H1 (cell line): ENCODE measurements around the gene SPDYC. TPM values are rescaled to one million over a fixed set of nuclear protein-coding genes. Genes with fewer than 3 reads are reported as not detected.

Experiments used
- CREB1 ChIP-seq: IDR thresholded peaks from 2 replicates; pipeline ENCODE4 v1.6.1; 2012; ENCODE audit warnings: inconsistent platforms
- RNF2 ChIP-seq: fragments of 200-900, 300-1000 bp; sonication (generic); IDR thresholded peaks from 2 replicates; pipeline ENCODE4 v1.7.1; 2016; ENCODE audit warnings: borderline replicate concordance, low read depth, mild to moderate bottlenecking, antibody characterized with exemption, low read length; ENCODE audit not compliant: poor library complexity, severe bottlenecking; ENCODE audit errors: missing control alignments
- SIN3A ChIP-seq, 2 experiments: IDR thresholded peaks in 1 of 2; conservative IDR thresholded peaks in 1 of 2; 2 replicates each; pipeline ENCODE4 v1.6.1; 2011 to 2012; ENCODE audit warnings: low read length in 2 of 2, improper control_type of control experiment in 1 of 2, low read depth in 1 of 2, mild to moderate bottlenecking in 1 of 2
- polyA plus RNA-seq, 7 experiments: library from polyadenylated mRNA; depleted of rRNA in 3 of 7; stranded (reverse) in 5 of 7; unstranded in 2 of 7; fragments of >200 nt in 5 of 7; fragments of 200-250 nt in 2 of 7; gene quantifications; 1 replicate in 5 of 7; 2 replicates in 1 of 7; 4 replicates in 1 of 7; pipeline versions ENCODE4 v1.2.1 to v1.2.3, GENCODE V29; 2011 to 2013; ENCODE audit warnings: missing spikeins in 2 of 7, mixed read lengths in 2 of 7
- total RNA-seq: library from RNA; stranded (reverse); fragmentation: NEBNext Ultra II Directional; extraction: Animal tissue kit (Norgen Biotek cat#: 25700); gene quantifications from 2 replicates; pipeline ENCODE4 v1.2.1, GENCODE V29; 2021
- TF ChIP-seq, protein P1 (sequence below), 3 experiments: IDR thresholded peaks; 1 replicate in 2 of 3; 2 replicates in 1 of 3; pipeline versions ENCODE4 v1.5.1 to v1.6.1; 2011; ENCODE audit warnings: low read length in 3 of 3, mild to moderate bottlenecking in 3 of 3, inconsistent platforms in 2 of 3, low read depth in 1 of 3, moderate library complexity in 1 of 3; ENCODE audit not compliant: insufficient read depth in 1 of 3; ENCODE audit errors: control extremely low read depth in 1 of 3

Gene SPDYC
- total and polyA plus RNA-seq, 2 of the 8 experiments (the other 6 are each of a cell fraction or from before 2014, with no cell fraction given), result 0.15 TPM; not detected in 1

DNA sequence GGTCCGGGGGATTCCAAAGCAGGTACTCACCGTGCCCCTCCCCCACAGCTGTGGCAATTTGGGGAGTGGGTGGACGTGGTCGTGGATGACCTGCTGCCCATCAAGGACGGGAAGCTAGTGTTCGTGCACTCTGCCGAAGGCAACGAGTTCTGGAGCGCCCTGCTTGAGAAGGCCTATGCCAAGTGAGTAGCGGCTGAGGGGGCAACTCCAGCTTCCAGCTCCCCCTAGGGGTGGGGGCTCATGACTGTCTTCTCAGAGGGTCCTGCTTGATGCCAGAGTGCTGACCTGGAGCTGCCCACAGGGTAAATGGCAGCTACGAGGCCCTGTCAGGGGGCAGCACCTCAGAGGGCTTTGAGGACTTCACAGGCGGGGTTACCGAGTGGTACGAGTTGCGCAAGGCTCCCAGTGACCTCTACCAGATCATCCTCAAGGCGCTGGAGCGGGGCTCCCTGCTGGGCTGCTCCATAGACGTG lies 15.9 kb downstream of the SPDYC start (continued):
- TF ChIP-seq, protein P1, sequence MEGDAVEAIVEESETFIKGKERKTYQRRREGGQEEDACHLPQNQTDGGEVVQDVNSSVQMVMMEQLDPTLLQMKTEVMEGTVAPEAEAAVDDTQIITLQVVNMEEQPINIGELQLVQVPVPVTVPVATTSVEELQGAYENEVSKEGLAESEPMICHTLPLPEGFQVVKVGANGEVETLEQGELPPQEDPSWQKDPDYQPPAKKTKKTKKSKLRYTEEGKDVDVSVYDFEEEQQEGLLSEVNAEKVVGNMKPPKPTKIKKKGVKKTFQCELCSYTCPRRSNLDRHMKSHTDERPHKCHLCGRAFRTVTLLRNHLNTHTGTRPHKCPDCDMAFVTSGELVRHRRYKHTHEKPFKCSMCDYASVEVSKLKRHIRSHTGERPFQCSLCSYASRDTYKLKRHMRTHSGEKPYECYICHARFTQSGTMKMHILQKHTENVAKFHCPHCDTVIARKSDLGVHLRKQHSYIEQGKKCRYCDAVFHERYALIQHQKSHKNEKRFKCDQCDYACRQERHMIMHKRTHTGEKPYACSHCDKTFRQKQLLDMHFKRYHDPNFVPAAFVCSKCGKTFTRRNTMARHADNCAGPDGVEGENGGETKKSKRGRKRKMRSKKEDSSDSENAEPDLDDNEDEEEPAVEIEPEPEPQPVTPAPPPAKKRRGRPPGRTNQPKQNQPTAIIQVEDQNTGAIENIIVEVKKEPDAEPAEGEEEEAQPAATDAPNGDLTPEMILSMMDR (IDR thresholded peaks at IDR 0.05; ENCODE audit: control extremely low read depth in 1 of 3, insufficient read depth in 1 of 3, low read depth in 1 of 3, low read length in 3 of 3), result peak; percentile 59 to 72 (median 63)
- 0 out of 4 replicates have a peak, but pooled peaks of 1 of the 2 experiments have one; percentile 54 for TF ChIP-seq SIN3A (conservative IDR thresholded peaks at IDR 0.05 in 1 of 2, IDR thresholded peaks at IDR 0.05 in 1 of 2; ENCODE audit: low read depth in 1 of 2, low read length in 2 of 2)
- no peak for TF ChIP-seq RNF2
- no peak for TF ChIP-seq CREB1
